Neural cell (in vitro differentiated cells): ENCODE measurements around the gene MUC22. TPM values are rescaled to one million over a fixed set of nuclear protein-coding genes. Genes with fewer than 3 reads are reported as not detected.

Experiments used
- H2AFZ ChIP-seq: fragments of 200-600, 300-800 bp; sonication (generic), shearing (Covaris generic); 2 replicates; pipeline ENCODE4 v1.6.0; 2014; ENCODE audit warnings: low read depth, mild to moderate bottlenecking, antibody characterized with exemption, low read length, moderate library complexity
- H3F3A ChIP-seq: fragments of 200-600 bp; shearing (Covaris generic); 2 replicates; pipeline ENCODE4 v1.6.1; 2016; ENCODE audit warnings: mild to moderate bottlenecking, moderate library complexity, mixed read lengths, antibody characterized with exemption, low read length; ENCODE audit not compliant: insufficient read depth, poor library complexity, severe bottlenecking
- H3K27ac ChIP-seq: fragments of 200-600, 300-800 bp; sonication (generic), shearing (Covaris generic); 2 replicates; pipeline ENCODE4 v1.5.1; 2014; ENCODE audit warnings: mild to moderate bottlenecking, low read length, moderate library complexity
- H3K27me3 ChIP-seq: fragments of 300-800, 200-600 bp; sonication (generic), shearing (Covaris generic); 2 replicates; pipeline ENCODE4 v1.6.0; 2014; ENCODE audit warnings: mild to moderate bottlenecking, low read depth, low read length, moderate library complexity; ENCODE audit not compliant: insufficient read depth
- H3K36me3 ChIP-seq: fragments of 300-800, 200-600 bp; sonication (generic), shearing (Covaris generic); 2 replicates; pipeline ENCODE4 v1.5.1; 2014; ENCODE audit warnings: mild to moderate bottlenecking, antibody characterized with exemption, low read length, moderate library complexity; ENCODE audit not compliant: insufficient read depth
- H3K4me2 ChIP-seq: fragments of 300-800, 200-600 bp; sonication (generic), shearing (Covaris generic); 2 replicates; pipeline ENCODE4 v1.6.0; 2014; ENCODE audit warnings: mild to moderate bottlenecking, low read length
- H3K4me3 ChIP-seq: fragments of 300-800, 200-600 bp; sonication (generic), shearing (Covaris generic); 2 replicates; pipeline ENCODE4 v1.5.1; 2014; ENCODE audit warnings: mild to moderate bottlenecking, low read length, moderate library complexity
- H3K79me2 ChIP-seq: fragments of 200-600 bp; shearing (Covaris generic); replicated peaks from 2 replicates; pipeline ENCODE4 v1.6.0; 2014; ENCODE audit warnings: mild to moderate bottlenecking, low read length, moderate library complexity; ENCODE audit not compliant: insufficient read depth
- H3K9ac ChIP-seq: fragments of 300-800, 200-600 bp; sonication (generic), shearing (Covaris generic); 2 replicates; pipeline ENCODE4 v1.6.1; 2016; ENCODE audit warnings: mild to moderate bottlenecking, low read length, mixed read lengths
- H3K9me2 ChIP-seq: fragments of 200-600 bp; shearing (Covaris generic); 2 replicates; pipeline ENCODE4 v1.6.1; 2016; ENCODE audit warnings: mild to moderate bottlenecking, low read length, mixed read lengths; ENCODE audit not compliant: insufficient read depth
- H3K9me3 ChIP-seq: fragments of 200-600, 300-800 bp; sonication (generic), shearing (Covaris generic); 2 replicates; pipeline ENCODE4 v1.6.1; 2016; ENCODE audit warnings: mild to moderate bottlenecking, mixed run types, low read length, moderate library complexity, mixed read lengths
- H4K20me1 ChIP-seq: fragments of 200-600 bp; shearing (Covaris generic); 2 replicates; pipeline ENCODE4 v1.6.1; 2016; ENCODE audit warnings: mild to moderate bottlenecking, mixed run types; ENCODE audit not compliant: insufficient read depth
- EP300 ChIP-seq: fragments of 450-650 bp; conservative IDR thresholded peaks from 2 replicates; pipeline ENCODE4 v1.6.1; 2014; ENCODE audit warnings: antibody characterized with exemption, mild to moderate bottlenecking, moderate library complexity; ENCODE audit not compliant: poor library complexity, severe bottlenecking
- EZH2 ChIP-seq: fragments of 200-600, 300-800 bp; shearing (Covaris generic), sonication (generic); IDR thresholded peaks from 2 replicates; pipeline ENCODE4 v1.6.1; 2014; ENCODE audit warnings: antibody characterized with exemption, low read length, borderline replicate concordance, mild to moderate bottlenecking; ENCODE audit not compliant: insufficient read depth, poor library complexity, severe bottlenecking
- MXI1 ChIP-seq: fragments of 450-650 bp; conservative IDR thresholded peaks from 2 replicates; pipeline ENCODE4 v1.6.1; 2014; ENCODE audit warnings: antibody characterized with exemption, mild to moderate bottlenecking; ENCODE audit not compliant: poor library complexity, severe bottlenecking
- POLR2AphosphoS5 ChIP-seq: IDR thresholded peaks from 2 replicates; pipeline ENCODE4 v1.6.1; 2012
- RAD21 ChIP-seq: fragments of 450-650 bp; conservative IDR thresholded peaks from 2 replicates; pipeline ENCODE4 v1.6.1; 2014; ENCODE audit warnings: antibody characterized with exemption, mild to moderate bottlenecking, moderate library complexity
- SMC3 ChIP-seq: fragments of 450-650 bp; conservative IDR thresholded peaks from 2 replicates; pipeline ENCODE4 v1.6.1; 2014; ENCODE audit warnings: antibody characterized with exemption, mild to moderate bottlenecking, moderate library complexity; ENCODE audit not compliant: poor library complexity
- TAF1 ChIP-seq: IDR thresholded peaks from 2 replicates; pipeline ENCODE4 v1.6.1; 2012; ENCODE audit warnings: low read depth
- polyA plus RNA-seq: library from polyadenylated mRNA; depleted of rRNA; stranded (reverse); fragments of >200 nt; gene quantifications from 2 replicates; pipeline ENCODE4 v1.2.3, GENCODE V29; 2014
- TF ChIP-seq, protein P1 (sequence below): IDR thresholded peaks from 2 replicates; pipeline ENCODE4 v1.6.1; 2012; ENCODE audit warnings: borderline replicate concordance
- TF ChIP-seq, protein P2 (sequence below): fragments of 450-650 bp; IDR thresholded peaks from 2 replicates; pipeline ENCODE4 v1.5.1; 2014; ENCODE audit warnings: antibody characterized with exemption, mild to moderate bottlenecking, moderate library complexity; ENCODE audit not compliant: poor library complexity, severe bottlenecking

MUC22 gene
- polyA plus RNA-seq, 1 donor from 2014 or later, result not detected

DNA sequence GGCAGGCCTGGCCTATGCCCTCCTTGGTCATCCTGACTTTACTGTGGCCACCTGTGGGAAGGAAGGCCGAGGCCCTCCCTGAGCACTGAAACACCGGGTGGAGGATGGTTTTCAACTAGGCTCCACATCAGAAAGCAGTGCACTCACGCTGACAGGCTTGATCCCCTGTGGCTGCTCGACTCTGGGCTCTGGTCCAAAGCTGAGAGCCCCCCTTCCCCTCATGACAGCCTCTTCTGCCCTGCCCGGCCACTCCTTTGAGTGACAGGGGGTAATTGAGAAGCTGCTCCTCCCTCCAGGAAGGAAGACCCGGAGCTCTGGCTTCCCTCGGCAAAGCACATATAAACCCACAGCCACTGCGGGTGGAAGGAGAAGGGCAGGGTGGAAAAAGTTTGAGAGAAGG lies 43.6 kb downstream of the MUC22 start:
- no peak overlapping the region for H3K27ac ChIP-seq
- TF ChIP-seq POLR2AphosphoS5, result no peak
- TF ChIP-seq EP300, result no peak
- no peak for TF ChIP-seq EZH2
- no peak for TF ChIP-seq SMC3
- TF ChIP-seq, protein P1, sequence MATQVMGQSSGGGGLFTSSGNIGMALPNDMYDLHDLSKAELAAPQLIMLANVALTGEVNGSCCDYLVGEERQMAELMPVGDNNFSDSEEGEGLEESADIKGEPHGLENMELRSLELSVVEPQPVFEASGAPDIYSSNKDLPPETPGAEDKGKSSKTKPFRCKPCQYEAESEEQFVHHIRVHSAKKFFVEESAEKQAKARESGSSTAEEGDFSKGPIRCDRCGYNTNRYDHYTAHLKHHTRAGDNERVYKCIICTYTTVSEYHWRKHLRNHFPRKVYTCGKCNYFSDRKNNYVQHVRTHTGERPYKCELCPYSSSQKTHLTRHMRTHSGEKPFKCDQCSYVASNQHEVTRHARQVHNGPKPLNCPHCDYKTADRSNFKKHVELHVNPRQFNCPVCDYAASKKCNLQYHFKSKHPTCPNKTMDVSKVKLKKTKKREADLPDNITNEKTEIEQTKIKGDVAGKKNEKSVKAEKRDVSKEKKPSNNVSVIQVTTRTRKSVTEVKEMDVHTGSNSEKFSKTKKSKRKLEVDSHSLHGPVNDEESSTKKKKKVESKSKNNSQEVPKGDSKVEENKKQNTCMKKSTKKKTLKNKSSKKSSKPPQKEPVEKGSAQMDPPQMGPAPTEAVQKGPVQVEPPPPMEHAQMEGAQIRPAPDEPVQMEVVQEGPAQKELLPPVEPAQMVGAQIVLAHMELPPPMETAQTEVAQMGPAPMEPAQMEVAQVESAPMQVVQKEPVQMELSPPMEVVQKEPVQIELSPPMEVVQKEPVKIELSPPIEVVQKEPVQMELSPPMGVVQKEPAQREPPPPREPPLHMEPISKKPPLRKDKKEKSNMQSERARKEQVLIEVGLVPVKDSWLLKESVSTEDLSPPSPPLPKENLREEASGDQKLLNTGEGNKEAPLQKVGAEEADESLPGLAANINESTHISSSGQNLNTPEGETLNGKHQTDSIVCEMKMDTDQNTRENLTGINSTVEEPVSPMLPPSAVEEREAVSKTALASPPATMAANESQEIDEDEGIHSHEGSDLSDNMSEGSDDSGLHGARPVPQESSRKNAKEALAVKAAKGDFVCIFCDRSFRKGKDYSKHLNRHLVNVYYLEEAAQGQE, result no peak
- TF ChIP-seq MXI1, result no peak
- TF ChIP-seq, protein P2, sequence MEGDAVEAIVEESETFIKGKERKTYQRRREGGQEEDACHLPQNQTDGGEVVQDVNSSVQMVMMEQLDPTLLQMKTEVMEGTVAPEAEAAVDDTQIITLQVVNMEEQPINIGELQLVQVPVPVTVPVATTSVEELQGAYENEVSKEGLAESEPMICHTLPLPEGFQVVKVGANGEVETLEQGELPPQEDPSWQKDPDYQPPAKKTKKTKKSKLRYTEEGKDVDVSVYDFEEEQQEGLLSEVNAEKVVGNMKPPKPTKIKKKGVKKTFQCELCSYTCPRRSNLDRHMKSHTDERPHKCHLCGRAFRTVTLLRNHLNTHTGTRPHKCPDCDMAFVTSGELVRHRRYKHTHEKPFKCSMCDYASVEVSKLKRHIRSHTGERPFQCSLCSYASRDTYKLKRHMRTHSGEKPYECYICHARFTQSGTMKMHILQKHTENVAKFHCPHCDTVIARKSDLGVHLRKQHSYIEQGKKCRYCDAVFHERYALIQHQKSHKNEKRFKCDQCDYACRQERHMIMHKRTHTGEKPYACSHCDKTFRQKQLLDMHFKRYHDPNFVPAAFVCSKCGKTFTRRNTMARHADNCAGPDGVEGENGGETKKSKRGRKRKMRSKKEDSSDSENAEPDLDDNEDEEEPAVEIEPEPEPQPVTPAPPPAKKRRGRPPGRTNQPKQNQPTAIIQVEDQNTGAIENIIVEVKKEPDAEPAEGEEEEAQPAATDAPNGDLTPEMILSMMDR, result no peak
- no peak for TF ChIP-seq TAF1
- no peak for TF ChIP-seq RAD21
- H2AFZ ChIP-seq, result no peak overlapping the region
- H3K4me2 ChIP-seq, result no peak overlapping the region
- no peaks in the 10 kb centered on the region for H4K20me1 ChIP-seq
- no peak overlapping the region for H3K9ac ChIP-seq
- H3K36me3 ChIP-seq, result no peaks in the 10 kb centered on the region
- no peaks in the 10 kb centered on the region for H3K9me2 ChIP-seq
- no peaks in the 10 kb centered on the region for H3K27me3 ChIP-seq
- H3K9me3 ChIP-seq, result no peaks in the 10 kb centered on the region
- H3K4me3 ChIP-seq, result no peak overlapping the region
- no peaks in the 10 kb centered on the region for H3F3A ChIP-seq
- no peaks in the 10 kb centered on the region for H3K79me2 ChIP-seq

DNA sequence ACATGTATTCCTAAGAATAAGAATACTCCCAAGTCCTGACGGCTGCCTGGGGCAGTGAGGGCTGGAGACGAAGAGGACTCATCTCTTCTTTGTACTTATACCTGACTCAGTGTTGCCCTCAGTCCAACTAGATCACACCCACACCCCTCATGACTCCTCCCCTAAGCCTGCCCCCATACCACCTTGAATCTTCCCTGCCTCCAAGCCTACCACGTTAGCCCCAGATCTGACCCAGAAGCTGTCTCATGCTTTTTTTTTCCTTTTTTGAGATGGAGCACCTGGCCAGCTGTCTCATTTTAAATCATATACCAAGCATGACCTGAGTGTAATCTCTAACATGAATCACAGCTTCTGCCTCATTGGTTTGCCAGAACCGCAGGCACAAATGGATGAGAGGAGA lies 45.2 kb downstream of the MUC22 start:
- Histone ChIP-seq H4K20me1 (no peaks in the 10 kb centered on the region), H3K27me3 (no peaks in the 10 kb centered on the region), H3K27ac (no peak overlapping the region), H2AFZ (no peak overlapping the region), H3K36me3 (no peaks in the 10 kb centered on the region), H3F3A (no peaks in the 10 kb centered on the region), H3K9me2 (no peaks in the 10 kb centered on the region), H3K9me3 (no peaks in the 10 kb centered on the region), H3K79me2 (no peaks in the 10 kb centered on the region), H3K4me2 (no peak overlapping the region), H3K9ac (no peak overlapping the region), H3K4me3 (no peak overlapping the region)
- TF ChIP-seq RAD21 (no peak), MXI1 (no peak), EP300 (no peak), TAF1 (no peak), POLR2AphosphoS5 (no peak), EZH2 (no peak), SMC3 (no peak)
- TF ChIP-seq, protein P2, result no peak
- TF ChIP-seq, protein P1, result no peak
